Large intestine (tissue), 3 donors: ENCODE data around the gene ARHGAP26. TPM values are rescaled to one million over a fixed set of nuclear protein-coding genes. Genes with fewer than 3 reads are reported as not detected.
A peak's percentile ranks its signal among the peaks of the same experiment; 100 is the strongest.

Experiments used
- DNase-seq, 2 donors: peaks; one replicate each; pipeline versions ENCODE4 v3.0.0 to v3.0.0-alpha.2; 2013
- H3K27ac ChIP-seq: one replicate; pipeline ENCODE4 v1.5.1; 2013; ENCODE audit warnings: low read length
- H3K27me3 ChIP-seq: 2 replicates; pipeline ENCODE4 v1.6.1; 2013; ENCODE audit warnings: low read length; ENCODE audit not compliant: control insufficient read depth, insufficient read depth
- H3K36me3 ChIP-seq: 2 replicates; pipeline ENCODE4 v1.6.1; 2013; ENCODE audit warnings: low read length; ENCODE audit not compliant: control insufficient read depth, insufficient read depth
- H3K4me1 ChIP-seq: one replicate; pipeline ENCODE4 v1.6.1; 2013; ENCODE audit warnings: low read length; ENCODE audit not compliant: control insufficient read depth, insufficient read depth
- H3K4me3 ChIP-seq: one replicate; pipeline ENCODE4 v1.5.1; 2013; ENCODE audit warnings: low read length
- H3K9me3 ChIP-seq: one replicate; pipeline ENCODE4 v1.6.1; 2013; ENCODE audit warnings: mild to moderate bottlenecking, low read depth, low read length, moderate library complexity; ENCODE audit not compliant: control insufficient read depth
- WGBS: methylation state at CpG from one replicate; pipeline ENCODE4 v1.1.5; 2013; ENCODE audit warnings: low lambda C conversion rate; ENCODE audit not compliant: insufficient coverage; 5-methylcytosine and 5-hydroxymethylcytosine counted together
- polyA plus RNA-seq: library from polyadenylated mRNA; unstranded; fragments of 120-200 nt; gene quantifications from one replicate; pipeline ENCODE4 v1.2.1, GENCODE V29; 2013

ARHGAP26 gene
- polyA plus RNA-seq, 1 donor = 31.8 TPM

DNA sequence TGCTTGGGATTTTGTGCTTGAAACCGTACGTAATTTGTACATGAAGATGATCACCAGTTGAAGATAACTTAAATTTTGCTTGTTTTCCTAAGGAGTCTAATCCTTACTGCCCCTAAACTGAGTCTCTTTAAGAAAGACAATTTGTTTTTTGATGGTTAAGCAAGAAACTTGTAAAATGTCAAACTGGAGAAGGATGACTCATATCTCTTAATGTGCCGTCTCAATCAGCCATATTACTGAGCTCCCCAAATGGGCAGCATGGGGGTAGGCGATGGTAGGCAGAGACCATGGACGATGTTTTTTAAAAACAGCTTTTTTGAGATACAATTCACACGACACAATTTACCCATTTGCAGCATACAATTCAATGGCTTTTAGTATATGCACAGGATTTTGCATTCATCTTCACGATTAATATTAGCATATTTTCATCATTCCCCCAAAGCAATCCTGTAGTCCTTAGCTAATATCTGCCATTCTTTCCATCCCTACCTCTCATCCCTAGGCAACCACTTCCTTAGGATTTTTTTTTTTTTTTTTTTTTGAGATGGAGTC, 14.3 kb downstream of the ARHGAP26 start:
- Histone ChIP-seq H3K4me3 (no peak overlapping the region), H3K9me3 (no peaks in the 10 kb centered on the region), H3K27me3 (no peaks in the 10 kb centered on the region), H3K4me1 (peaks cover 10% of the 10 kb centered on the region), H3K27ac (no peak overlapping the region), H3K36me3 (no peaks in the 10 kb centered on the region)
- WGBS = no CpG with 5 or more reads among the region's 7 CpGs
- DNase-seq = no peak

DNA sequence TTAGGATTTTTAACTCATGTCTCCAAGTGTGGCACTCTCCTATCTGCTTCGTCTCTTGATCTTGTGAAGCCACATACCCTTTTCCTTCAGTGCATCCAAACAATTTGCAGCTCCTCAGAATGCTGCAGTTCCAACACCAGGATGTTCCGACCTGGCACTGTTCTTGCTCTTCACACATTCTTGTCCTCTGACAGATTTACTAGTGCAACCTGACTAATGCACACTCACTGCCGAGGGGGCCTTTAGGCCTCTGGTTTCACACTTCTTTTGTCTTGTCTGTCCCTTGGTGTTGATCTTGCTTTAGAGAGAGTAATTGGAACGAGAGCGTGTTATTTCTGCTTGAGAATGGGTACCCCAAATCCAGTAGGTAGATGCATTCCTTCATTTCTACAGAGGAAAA, 15.0 kb downstream of the ARHGAP26 start:
- H3K27ac ChIP-seq = no peak overlapping the region
- DNase-seq = no peak
- peaks cover 5% of the 10 kb centered on the region for H3K4me1 ChIP-seq
- H3K36me3 ChIP-seq = peaks cover 2% of the 10 kb centered on the region
- H3K9me3 ChIP-seq = no peaks in the 10 kb centered on the region
- H3K4me3 ChIP-seq = no peak overlapping the region
- WGBS = no CpG with 5 or more reads among the region's 5 CpGs
- no peaks in the 10 kb centered on the region for H3K27me3 ChIP-seq

DNA sequence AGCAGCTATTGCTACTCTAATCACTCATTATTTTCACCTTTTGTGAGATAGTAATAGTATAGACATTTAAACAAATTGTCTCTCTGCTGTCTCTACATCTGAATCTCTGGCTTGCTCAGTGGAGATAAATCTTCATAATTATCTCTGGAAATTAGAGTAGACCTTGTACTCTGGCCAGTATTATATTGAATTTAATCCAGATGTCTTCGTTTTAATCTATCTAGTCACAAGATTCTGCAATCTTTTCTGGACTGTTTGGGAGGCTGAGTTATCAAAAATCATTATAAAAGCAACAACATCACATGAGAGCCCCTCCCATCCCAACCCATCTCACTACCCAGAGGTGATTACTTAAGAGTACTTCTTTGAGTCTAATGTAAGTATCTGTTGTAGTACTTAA, 19.0 kb downstream of the ARHGAP26 start:
- H3K36me3 ChIP-seq = peaks cover 2% of the 10 kb centered on the region
- WGBS = no CpG with 5 or more reads among the region's 1 CpG

GRCh38 chr5:142792012-142792864, 22.1 kb downstream of the ARHGAP26 start:
- Histone ChIP-seq H3K27ac (no peak overlapping the region), H3K4me3 (no peak overlapping the region), H3K9me3 (no peaks in the 10 kb centered on the region), H3K36me3 (peaks cover 2% of the 10 kb centered on the region), H3K27me3 (no peaks in the 10 kb centered on the region), H3K4me1 (peaks cover 26% of the 10 kb centered on the region)
- DNase-seq = no peak
- WGBS = 87% methylated on average over 3 of the region's 7 CpGs

More for the DNA sequence above, 19.0 kb downstream of the ARHGAP26 start:
- DNase-seq = no peak
- Histone ChIP-seq H3K27ac (no peak overlapping the region), H3K9me3 (no peaks in the 10 kb centered on the region), H3K27me3 (no peaks in the 10 kb centered on the region), H3K4me1 (no peaks in the 10 kb centered on the region), H3K4me3 (no peak overlapping the region)

DNA sequence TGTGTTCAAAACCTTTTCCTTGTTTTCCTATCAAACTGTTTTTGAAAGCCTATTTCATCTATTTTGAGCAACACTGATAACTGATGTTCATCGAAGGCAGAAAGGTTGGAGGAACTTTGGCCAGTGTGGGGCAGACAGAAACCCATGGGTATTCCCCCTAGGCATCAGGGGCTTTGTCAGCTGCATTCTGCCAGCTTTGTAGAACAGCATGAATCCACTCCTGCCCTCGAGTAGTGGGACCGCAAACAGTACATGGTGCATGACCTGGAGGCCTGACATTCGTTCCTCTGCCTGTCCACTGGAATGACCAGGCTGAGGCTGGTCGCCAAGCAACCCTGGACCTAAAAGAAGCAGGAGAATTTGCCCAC, 22.7 kb downstream of the ARHGAP26 start:
- Histone ChIP-seq H3K36me3 (peaks cover 2% of the 10 kb centered on the region), H3K4me1 (peaks cover 32% of the 10 kb centered on the region), H3K27me3 (no peaks in the 10 kb centered on the region), H3K4me3 (no peak overlapping the region), H3K27ac (no peak overlapping the region), H3K9me3 (no peaks in the 10 kb centered on the region)
- no peak for DNase-seq
- no CpG with 5 or more reads among the region's 5 CpGs for WGBS

DNA sequence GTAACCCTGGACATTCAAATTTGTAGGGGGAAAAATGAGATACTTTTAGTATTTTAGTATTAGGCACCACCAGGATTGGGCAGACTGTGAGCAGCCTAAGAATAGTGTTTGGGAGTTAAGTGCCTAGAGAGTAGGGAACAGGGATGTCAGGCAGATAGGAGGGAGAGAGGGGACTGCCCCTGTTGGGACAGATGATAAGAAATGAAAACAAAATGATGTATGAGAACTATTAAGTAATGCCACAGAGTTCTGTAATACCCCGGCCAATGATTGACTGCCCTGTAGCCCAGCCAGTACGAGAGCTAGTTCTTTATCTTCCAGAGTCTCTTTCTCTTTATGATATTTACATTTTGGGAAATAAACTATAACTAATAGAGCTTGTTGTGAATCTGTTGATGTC, 24.4 kb downstream of the ARHGAP26 start:
- no peak for DNase-seq
- H3K27me3 ChIP-seq = no peaks in the 10 kb centered on the region
- H3K36me3 ChIP-seq = peaks cover 2% of the 10 kb centered on the region
- WGBS = no CpG with 5 or more reads among the region's 2 CpGs
- H3K9me3 ChIP-seq = no peaks in the 10 kb centered on the region
- peak overlapping the region; percentile 81 for H3K27ac ChIP-seq
- peaks cover 39% of the 10 kb centered on the region for H3K4me1 ChIP-seq
- no peak overlapping the region for H3K4me3 ChIP-seq

GRCh38 chr5:142795251-142795650, 25.1 kb downstream of the ARHGAP26 start:
- H3K4me1 ChIP-seq = peaks cover 39% of the 10 kb centered on the region
- no CpG with 5 or more reads among the region's 3 CpGs for WGBS

DNA sequence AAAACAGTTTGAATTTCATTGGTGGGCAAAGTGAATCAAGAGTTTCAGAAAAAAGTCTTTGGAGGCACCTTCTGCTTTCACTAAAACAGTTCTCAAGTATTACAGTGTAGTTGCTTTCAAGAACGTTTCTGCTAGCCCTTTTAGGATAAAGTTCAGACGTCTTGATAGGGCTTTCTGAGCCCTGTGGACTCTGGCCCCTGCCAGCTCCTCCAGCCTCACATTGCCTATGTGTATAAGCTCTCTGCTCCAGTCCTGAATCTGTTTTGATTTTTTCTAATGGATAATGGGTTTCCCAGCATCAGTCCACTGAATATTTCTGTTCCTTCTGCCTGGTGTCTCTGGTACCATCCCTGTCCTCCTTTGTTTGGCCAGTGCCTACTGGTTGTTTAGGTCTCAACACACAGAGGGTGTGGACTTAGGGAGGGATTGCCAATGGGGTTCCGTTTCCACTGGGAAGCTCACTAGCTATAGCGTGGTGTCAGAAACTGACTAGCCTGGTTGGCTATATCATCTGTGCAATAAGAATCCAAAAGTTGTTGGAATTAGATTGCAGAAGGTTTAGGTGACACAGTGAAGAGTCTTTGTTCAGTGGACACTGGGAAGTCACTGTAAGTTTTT, 26.4 kb downstream of the ARHGAP26 start:
- Histone ChIP-seq H3K4me3 (peak overlapping the region; percentile 1), H3K4me1 (peaks cover 39% of the 10 kb centered on the region), H3K27me3 (no peaks in the 10 kb centered on the region), H3K36me3 (no peaks in the 10 kb centered on the region), H3K27ac (peak overlapping the region; percentile 81), H3K9me3 (no peaks in the 10 kb centered on the region)
- no CpG with 5 or more reads among the region's 4 CpGs for WGBS
- DNase-seq = peak; percentile 75 to 90

More at GRCh38 chr5:142795251-142795650, 25.1 kb downstream of the ARHGAP26 start:
- Histone ChIP-seq H3K4me3 (no peak overlapping the region), H3K27ac (peak overlapping the region; percentile 81), H3K36me3 (no peaks in the 10 kb centered on the region), H3K27me3 (no peaks in the 10 kb centered on the region), H3K9me3 (no peaks in the 10 kb centered on the region)
- DNase-seq = no peak

DNA sequence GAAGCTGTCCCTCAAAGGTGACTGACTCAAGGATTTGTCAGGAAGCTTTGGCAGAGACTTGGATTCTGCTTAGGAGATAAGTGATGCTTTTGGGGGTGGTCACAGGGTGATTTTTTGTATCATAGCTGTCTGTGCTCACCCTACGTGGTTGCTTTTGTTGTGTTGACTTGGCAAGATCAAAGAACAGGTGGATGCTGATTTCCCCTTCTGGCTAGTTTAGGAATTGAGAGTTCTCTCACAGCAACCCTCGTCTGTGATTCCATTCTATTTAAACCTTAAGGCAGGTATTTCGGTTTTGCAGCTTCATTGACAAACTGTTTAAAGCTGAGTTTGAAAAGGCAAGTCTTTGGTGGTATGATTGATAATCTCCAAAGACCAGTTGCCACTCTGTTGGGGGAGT, 27.2 kb downstream of the ARHGAP26 start:
- no peaks in the 10 kb centered on the region for H3K36me3 ChIP-seq
- peak overlapping the region; percentile 81 for H3K27ac ChIP-seq
- H3K4me1 ChIP-seq = peaks cover 39% of the 10 kb centered on the region
- no peaks in the 10 kb centered on the region for H3K27me3 ChIP-seq
- 0% methylated on average over 1 of the region's 3 CpGs for WGBS
- DNase-seq = no peak
- H3K4me3 ChIP-seq = no peak overlapping the region
- H3K9me3 ChIP-seq = no peaks in the 10 kb centered on the region

- H3K27ac ChIP-seq = no peak overlapping the region
- WGBS = no CpG with 5 or more reads among the region's 4 CpGs
- peaks cover 39% of the 10 kb centered on the region for H3K4me1 ChIP-seq
- DNase-seq = no peak
- no peaks in the 10 kb centered on the region for H3K9me3 ChIP-seq
- H3K4me3 ChIP-seq = no peak overlapping the region
- H3K36me3 ChIP-seq = no peaks in the 10 kb centered on the region
- H3K27me3 ChIP-seq = no peaks in the 10 kb centered on the region
These were observed 28.1 kb downstream of the ARHGAP26 start for GRCh38 chr5:142798099-142798770.
